GM10847 (cell line): ENCODE data around the gene TAC1.

Experiments used
- POLR2A ChIP-seq: IDR thresholded peaks from 2 replicates; pipeline ENCODE4 v1.6.1; 2011; ENCODE audit not compliant: insufficient read length; ENCODE audit errors: extremely low read depth

Gene TAC1, protein sequence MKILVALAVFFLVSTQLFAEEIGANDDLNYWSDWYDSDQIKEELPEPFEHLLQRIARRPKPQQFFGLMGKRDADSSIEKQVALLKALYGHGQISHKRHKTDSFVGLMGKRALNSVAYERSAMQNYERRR

DNA sequence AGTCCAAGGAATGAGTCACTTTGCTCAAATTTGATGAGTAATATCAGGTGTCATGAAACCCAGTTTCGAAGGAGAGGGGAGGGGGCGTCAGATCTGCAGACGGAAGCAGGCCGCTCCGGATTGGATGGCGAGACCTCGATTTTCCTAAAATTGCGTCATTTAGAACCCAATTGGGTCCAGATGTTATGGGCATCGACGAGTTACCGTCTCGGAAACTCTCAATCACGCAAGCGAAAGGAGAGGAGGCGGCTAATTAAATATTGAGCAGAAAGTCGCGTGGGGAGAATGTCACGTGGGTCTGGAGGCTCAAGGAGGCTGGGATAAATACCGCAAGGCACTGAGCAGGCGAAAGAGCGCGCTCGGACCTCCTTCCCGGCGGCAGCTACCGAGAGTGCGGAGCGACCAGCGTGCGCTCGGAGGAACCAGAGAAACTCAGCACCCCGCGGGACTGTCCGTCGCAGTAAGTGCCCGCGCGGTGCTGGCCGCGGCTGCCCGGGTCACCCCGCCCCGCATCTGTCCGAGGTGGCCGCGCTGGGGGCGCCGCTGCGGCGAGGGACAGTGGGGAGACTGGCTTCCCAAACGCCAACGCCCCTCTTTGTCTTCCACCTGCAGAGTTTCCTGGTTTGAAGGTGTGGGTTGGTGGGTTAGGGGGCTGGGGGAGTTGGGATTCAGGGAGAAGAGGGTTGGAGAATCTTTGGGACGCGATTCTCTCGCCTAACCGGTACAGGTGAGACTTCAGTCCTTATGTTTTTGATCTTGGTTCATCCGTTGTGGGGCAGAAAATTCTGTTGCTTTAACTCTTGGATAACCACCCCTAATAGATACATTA is at the start of gene TAC1:
TSS of gene TAC1 (plus strand) at position 351 of the 829 bp plus-strand sequence. CDS start 527 bp downstream, outside the sequence.
- no peak for TF ChIP-seq POLR2A

DNA sequence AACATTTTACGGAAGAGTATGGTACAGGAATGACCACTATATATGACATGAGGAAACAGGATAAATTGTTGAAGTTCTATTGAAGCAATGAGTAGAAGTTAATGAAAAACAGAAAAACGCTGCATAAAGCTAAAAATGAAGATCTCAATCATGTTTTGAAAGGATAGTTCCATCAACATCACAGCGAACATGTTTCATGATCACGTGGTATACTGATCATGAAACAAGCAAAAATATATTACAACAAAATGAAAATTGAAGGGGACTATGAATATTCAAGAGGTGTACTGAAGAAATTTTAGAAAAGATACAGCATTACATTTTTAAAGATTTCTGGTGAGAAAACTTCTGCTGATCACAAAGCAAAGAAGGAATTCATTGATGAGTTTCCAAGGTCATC is 45.9 kb upstream of the TAC1 start:
- TF ChIP-seq POLR2A = no peak

DNA sequence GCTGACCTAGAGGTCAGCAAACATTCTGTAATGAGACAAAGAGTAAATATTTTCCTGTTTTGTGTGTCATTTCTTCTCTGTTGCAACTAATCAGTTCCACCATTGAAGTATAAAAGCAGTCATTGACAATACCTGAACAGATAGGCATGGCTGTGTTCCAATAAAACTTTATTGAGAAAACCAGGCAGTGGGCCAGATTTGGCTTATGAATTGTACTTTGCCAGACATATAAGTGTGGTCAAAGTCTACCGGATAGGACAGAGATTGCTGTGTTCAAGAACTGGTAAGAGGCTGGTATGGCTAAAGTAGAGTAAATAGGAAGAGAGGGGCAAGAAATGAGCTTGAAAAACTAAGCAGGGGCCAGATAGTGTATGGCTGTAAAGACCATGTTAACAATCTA is 38.3 kb upstream of the TAC1 start:
- TF ChIP-seq POLR2A = no peak

DNA sequence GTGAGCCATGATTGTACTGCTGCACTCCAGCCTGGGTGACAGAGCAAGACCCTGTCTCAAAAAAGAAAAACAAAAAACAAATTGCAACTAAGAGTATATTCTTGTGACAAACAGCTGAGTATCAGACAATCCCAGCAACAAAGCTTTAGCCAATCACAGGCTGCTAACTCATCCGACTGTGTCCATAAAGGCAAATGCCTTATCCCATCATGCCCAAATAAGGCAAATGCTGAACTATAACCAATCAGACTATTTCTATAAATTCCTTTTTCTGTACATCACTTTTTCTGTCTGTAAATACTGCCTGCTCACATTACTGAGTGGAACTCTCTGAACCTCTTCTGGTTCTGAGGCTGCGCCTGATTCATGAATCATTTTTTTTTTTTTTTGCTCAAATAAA is 37.5 kb upstream of the TAC1 start:
- no peak for TF ChIP-seq POLR2A

DNA sequence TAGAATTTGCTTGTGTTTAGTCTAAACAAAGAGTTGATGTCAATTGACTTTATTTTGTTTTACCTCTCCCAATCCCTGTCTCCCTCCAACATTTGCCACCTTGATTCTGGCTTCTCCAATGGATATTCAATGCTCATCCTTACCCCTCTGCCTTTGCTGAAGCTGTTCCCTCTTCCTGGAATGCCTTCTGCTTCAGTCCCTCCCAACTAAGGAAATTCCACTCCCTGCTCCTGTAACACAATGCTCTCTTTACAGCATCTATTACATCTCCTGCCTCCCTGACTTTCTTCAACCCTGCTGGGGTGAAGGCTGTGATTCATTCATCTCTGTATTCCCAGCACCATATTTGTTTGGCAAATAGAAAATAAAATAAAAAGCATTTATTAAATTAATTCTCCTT is 34.5 kb upstream of the TAC1 start:
- no peak for TF ChIP-seq POLR2A

DNA sequence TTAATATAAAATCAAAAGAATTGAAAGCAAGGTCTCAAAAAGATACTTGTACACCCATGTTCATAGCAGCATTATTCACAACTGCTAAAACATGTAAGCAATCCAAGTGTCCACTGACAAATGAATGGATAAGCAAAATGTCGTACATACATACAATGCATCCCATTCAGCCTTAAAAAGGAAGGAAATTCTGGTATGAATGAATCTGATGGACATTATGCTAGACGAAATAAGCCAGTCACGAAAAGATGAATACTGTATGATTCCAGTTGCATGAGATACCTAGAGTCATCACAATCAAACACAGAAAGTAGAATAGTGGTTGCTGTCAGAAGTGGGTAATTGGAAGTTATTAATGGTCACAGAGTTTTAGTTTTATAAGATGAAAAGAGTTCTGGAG is 9.5 kb upstream of the TAC1 start:
- no peak for TF ChIP-seq POLR2A

DNA sequence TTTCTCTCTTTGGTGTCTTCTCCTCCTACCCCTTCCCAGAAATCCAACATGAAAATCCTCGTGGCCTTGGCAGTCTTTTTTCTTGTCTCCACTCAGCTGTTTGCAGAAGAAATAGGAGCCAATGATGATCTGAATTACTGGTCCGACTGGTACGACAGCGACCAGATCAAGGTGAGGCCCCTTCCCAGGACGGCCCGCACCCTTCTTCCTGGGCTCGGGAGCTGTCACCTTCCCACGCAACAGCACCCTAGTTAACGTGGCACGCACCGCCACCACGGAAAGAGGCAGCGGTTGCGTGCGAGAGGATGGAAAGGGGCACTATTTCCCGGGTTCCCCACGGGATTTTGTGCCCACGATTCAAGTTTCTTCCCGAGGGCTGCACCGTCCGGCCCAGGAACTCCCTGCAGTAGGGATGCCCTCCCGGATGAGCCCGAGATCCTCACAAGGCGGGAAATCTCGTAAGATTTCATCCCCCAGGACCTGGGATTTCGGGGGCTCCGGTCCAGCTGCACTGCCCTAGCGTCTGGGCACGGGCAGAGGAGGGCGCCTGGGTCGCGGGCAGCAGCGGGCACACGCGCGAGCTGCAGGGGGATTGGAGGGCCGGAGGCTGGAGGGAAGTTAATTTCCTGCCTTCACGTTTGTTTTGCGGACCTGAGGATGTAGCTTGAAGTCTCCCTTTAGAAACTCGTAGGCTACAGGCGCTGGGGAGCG is 834 bp downstream of the TAC1 start:
- no peak for TF ChIP-seq POLR2A

DNA sequence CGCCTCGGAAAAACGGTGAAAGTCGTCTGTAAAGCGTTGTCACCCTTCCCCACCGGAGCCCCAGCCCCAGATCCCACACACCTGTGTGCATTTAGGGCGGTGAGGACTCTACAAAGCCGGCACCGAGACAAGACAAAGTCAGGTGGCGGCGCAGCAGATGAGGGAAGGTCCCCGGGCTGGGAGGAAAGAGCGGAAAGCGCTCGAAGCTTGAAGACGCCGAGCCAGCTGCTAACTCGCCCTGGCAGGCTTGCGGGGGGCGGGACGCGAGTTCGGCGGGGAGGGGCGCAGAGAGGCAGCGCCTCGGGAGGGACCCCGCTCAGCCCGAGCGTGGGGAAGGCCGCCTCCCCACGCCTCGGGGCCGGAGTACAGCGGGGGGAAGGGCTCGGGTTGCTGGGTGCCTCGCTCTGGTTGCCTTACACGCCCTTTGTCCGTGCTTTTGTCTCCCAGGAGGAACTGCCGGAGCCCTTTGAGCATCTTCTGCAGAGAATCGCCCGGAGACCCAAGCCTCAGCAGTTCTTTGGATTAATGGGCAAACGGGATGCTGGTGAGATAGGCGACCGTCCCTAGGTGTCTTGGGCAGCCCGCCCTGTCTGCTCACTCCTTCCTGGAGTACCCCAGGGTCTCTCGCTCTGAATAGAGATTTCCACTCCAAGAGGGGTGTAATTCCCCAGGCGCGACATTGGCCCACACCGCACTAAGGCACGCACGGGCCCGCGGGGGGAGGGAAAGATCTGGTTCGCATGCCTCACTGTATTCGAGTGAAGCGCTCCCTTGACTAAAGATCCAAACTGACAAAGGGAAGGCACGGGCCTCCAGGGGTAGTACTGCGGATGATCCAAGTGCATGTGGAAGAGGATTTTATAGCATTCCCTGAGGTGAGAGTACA is 1.6 kb downstream of the TAC1 start:
- TF ChIP-seq POLR2A = no peak

DNA sequence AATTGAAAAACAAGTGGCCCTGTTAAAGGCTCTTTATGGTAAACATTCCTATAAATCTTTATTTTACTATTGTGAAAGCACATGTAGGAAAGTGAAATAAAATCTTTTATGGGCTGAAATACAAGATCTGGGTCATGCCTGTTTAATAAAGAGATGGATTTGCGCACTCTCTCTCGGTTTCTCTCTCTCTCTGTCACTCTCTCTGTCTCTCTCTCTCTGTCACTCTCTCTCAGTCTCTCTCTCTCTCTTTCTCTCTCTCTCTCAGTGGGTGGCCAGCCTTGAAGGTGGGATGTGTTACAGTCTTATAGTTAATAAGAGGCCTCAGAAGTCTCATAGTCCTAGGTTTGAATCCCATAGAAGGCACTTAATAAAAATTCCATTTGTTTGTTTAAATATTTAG is 2.4 kb downstream of the TAC1 start:
- no peak for TF ChIP-seq POLR2A

DNA sequence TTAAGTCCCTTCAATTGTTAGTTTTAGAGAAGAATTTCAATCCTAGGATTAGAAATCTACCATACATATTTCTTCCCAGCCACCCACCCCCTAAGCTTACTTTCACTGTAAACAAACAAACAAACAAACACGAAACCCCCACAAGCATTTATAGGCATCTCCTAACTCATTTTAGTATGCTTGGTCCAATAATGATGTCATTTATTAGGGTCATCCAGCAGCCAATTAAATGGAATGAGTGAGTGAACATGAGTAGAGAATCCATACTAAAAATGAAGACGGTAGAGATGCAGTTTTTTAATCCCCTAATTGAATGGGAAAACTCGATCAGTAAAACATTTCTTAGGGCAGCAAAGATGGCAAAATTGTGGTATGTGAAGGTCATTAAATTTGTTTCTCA is 3.2 kb downstream of the TAC1 start:
- TF ChIP-seq POLR2A = no peak

DNA sequence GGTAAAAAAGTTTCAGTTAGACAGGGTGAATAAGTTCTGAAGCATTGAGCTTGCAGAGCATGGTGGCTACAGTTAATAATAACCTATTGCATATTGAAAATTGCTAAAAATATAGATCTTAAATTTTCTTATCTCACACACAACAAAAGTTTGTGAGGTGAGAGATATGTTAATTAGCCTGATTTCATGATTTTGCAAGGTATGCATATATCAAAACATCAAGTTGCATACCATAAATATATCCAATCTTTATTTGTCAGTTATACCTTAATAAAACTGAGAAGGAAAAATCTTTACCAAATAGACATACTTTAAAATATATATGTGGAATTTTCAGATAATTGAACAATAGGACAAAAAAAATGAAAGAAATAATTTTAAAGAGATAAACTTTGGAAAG is 16.6 kb downstream of the TAC1 start:
- no peak for TF ChIP-seq POLR2A

DNA sequence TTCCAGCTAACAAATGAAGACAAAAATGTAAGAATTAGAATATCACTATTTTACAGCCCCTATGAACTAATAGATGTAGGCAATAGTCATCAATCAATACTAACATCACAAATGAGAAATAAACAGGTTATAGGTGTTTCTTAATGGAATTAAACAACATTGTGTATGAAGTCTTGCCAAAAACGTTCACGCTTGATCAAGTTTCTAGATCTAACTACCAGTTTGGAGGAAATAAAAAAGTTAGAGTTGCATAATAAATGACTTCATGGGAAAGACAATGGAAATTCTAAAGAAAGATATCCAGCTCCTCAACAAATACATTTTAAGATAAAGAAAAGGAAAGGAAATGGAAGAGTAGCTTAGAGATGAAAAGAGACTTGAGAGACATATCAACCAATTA is 19.7 kb downstream of the TAC1 start:
- TF ChIP-seq POLR2A = no peak

DNA sequence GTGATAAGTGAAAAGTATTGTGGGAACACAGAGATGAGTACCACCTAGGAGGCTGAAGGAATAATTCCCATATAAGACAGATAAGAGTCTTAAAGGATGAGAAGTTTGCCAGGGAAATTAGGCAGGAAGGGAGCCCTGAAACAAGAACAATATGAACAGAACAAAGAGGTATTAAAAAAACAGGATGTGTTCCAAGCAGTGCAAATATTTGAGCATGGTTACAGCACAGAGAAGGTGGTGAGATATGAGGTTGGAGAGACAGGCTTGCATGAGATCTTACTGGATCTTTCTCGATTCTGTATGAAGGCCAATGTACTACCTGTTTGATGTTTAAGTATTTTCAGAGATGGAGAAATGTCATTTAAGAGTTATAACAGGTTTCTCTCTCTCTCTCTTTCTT is 20.3 kb downstream of the TAC1 start:
- TF ChIP-seq POLR2A = no peak

DNA sequence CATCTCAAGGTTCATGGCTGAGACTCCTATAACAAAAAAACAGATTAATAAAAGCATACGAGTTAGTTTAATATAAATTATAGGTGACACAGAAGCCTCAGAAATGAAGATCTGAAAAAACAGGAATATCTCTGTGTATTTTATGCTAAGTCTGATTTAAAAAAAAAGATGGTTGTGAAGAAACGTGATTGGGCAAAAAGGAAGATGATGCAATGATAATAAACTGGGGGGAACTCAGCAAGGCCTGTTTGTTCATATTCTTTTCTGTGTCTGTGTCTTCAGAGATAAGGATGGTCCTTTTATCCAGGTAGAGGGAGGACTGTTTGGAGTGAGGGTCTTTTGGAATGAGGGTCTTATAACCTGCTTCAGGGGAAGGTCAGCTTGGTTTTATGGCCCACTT is 25.9 kb downstream of the TAC1 start:
- no peak for TF ChIP-seq POLR2A

DNA sequence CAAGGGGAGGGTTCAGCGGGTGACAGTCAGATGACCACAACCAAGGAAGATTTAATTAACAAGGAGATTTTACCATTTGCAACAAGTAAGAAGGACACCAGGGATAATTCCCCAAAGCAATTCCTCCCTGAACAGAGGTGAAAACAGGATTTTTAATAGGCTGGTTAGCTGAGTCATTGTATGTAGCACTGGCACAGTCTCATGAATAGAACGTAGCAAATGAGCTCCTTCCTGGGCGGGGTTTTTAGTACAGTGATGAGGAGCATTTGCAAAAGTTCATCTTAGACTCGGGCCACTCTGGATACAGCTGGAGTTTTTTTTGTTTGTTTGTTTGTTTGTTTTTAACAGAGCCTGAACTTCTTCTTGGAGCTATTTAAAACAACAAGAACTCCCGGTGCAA is 39.0 kb downstream of the TAC1 start:
- no peak for TF ChIP-seq POLR2A
